Rectal smooth muscle tissue (tissue), 1 donor: ENCODE results near the gene HIVEP2.

ENCODE experiments used
- H3K27ac ChIP-seq: one replicate; pipeline ENCODE4 v1.7.0; 2013; ENCODE audit warnings: low read depth, low read length, inconsistent platforms
- H3K27me3 ChIP-seq: one replicate; pipeline ENCODE4 v1.7.0; 2013; ENCODE audit warnings: low read length; ENCODE audit not compliant: control insufficient read depth, insufficient read depth
- H3K36me3 ChIP-seq: one replicate; pipeline ENCODE4 v1.7.0; 2013; ENCODE audit warnings: low read length; ENCODE audit not compliant: control insufficient read depth, insufficient read depth
- H3K4me1 ChIP-seq: one replicate; pipeline ENCODE4 v1.7.0; 2013; ENCODE audit warnings: low read length; ENCODE audit not compliant: control insufficient read depth, insufficient read depth
- H3K4me3 ChIP-seq: one replicate; pipeline ENCODE4 v1.7.0; 2013; ENCODE audit warnings: low read length
- H3K9ac ChIP-seq: one replicate; pipeline ENCODE4 v1.7.0; 2013; ENCODE audit warnings: low read length

The HIVEP2 gene

GRCh38 chr6:142880201-142880600 lies 64.8 kb downstream of the HIVEP2 start:
- H3K27me3 ChIP-seq = no peaks in the 10 kb centered on the region
- no peaks in the 10 kb centered on the region for H3K36me3 ChIP-seq
- no peak overlapping the region for H3K27ac ChIP-seq
- no peak overlapping the region for H3K4me3 ChIP-seq
- H3K9ac ChIP-seq = no peak overlapping the region
- peaks cover 2% of the 10 kb centered on the region for H3K4me1 ChIP-seq

DNA sequence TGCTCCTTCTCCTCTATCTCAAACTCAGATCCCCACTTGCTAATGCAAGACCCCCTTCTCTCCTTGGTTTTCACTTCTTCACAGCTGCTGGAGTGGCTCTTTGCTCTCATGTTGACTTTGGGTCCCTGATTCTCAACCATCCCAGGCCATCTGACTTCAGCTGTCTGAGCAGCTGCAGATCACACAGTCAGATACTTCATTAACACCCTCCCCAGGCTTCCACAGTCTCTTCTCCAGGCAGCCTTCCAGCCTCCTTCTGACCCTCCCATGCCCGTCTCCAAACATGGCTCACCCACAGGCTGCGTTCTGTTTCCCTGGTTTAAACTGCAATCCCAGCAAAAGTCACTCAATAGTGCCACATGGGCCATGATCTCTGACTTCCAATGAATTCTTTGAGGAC lies 65.4 kb downstream of the HIVEP2 start:
- no peaks in the 10 kb centered on the region for H3K36me3 ChIP-seq
- H3K9ac ChIP-seq = no peak overlapping the region
- no peak overlapping the region for H3K27ac ChIP-seq
- H3K4me3 ChIP-seq = no peak overlapping the region
- peaks cover 2% of the 10 kb centered on the region for H3K4me1 ChIP-seq
- no peaks in the 10 kb centered on the region for H3K27me3 ChIP-seq

DNA sequence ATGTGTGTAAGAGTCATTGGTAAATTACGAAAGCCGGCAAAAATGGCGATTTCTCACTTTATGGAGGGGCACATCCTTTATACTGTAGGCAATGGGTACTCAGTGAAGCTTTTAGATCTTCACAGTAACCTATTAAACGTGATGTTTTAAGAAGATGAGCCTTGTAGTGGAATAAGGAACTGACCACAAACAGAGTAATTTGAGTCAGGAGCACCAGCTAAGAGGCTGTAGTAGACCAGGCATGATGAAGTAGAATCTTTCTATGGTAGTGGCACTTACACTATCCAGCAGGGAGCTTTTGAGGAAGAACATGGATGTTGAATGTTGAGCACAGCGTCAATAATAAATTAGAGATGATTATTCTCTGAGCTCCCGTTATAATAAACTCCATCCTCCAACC lies 65.9 kb downstream of the HIVEP2 start:
- Histone ChIP-seq H3K27me3 (no peaks in the 10 kb centered on the region), H3K9ac (no peak overlapping the region), H3K4me1 (no peaks in the 10 kb centered on the region), H3K36me3 (no peaks in the 10 kb centered on the region), H3K27ac (no peak overlapping the region), H3K4me3 (no peak overlapping the region)

GRCh38 chr6:142878407-142878806 lies 66.6 kb downstream of the HIVEP2 start:
- no peak overlapping the region for H3K9ac ChIP-seq
- no peaks in the 10 kb centered on the region for H3K4me1 ChIP-seq
- no peak overlapping the region for H3K4me3 ChIP-seq
- no peaks in the 10 kb centered on the region for H3K36me3 ChIP-seq
- H3K27me3 ChIP-seq = no peaks in the 10 kb centered on the region
- H3K27ac ChIP-seq = no peak overlapping the region

GRCh38 chr6:142874676-142875075 lies 70.3 kb downstream of the HIVEP2 start:
- Histone ChIP-seq H3K9ac (no peak overlapping the region), H3K27ac (no peak overlapping the region), H3K4me1 (no peaks in the 10 kb centered on the region), H3K36me3 (no peaks in the 10 kb centered on the region), H3K4me3 (no peak overlapping the region), H3K27me3 (no peaks in the 10 kb centered on the region)

GRCh38 chr6:142872376-142872775 lies 72.6 kb downstream of the HIVEP2 start:
- H3K9ac ChIP-seq = no peak overlapping the region
- H3K27me3 ChIP-seq = no peaks in the 10 kb centered on the region
- H3K27ac ChIP-seq = no peak overlapping the region
- H3K4me3 ChIP-seq = peak overlapping the region; percentile 12
- no peaks in the 10 kb centered on the region for H3K4me1 ChIP-seq
- no peaks in the 10 kb centered on the region for H3K36me3 ChIP-seq

DNA sequence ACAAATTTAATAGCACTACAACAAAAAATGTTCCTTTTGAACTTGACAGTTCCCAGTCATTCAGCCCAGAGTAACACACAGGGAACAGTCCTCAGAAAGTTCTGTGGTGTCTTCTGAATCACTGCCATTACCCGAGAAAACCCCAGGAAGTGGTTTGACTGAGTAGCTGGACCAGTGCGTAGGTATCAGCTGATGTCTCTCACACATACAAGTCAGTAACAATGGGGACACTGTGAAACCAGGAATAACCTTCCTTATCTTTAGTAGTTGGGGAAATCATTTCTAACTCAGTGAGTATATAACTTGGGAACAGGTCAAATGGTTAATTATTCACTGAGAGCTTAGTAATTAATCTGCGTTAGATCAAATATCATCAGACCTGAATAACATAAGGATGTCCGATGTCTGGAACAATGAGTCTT lies 73.1 kb downstream of the HIVEP2 start:
- H3K36me3 ChIP-seq = no peaks in the 10 kb centered on the region
- no peak overlapping the region for H3K27ac ChIP-seq
- H3K9ac ChIP-seq = no peak overlapping the region
- peak overlapping the region; percentile 12 for H3K4me3 ChIP-seq
- H3K27me3 ChIP-seq = no peaks in the 10 kb centered on the region
- H3K4me1 ChIP-seq = no peaks in the 10 kb centered on the region

- Histone ChIP-seq H3K4me1 (no peaks in the 10 kb centered on the region), H3K9ac (no peak overlapping the region), H3K27ac (no peak overlapping the region), H3K36me3 (no peaks in the 10 kb centered on the region), H3K27me3 (no peaks in the 10 kb centered on the region), H3K4me3 (no peak overlapping the region)
These were observed 74.1 kb downstream of the HIVEP2 start for GRCh38 chr6:142870787-142871415.

GRCh38 chr6:142868917-142869316 lies 76.1 kb downstream of the HIVEP2 start:
- no peak overlapping the region for H3K27ac ChIP-seq
- H3K9ac ChIP-seq = no peak overlapping the region
- H3K4me3 ChIP-seq = no peak overlapping the region
- H3K36me3 ChIP-seq = no peaks in the 10 kb centered on the region
- H3K4me1 ChIP-seq = no peaks in the 10 kb centered on the region
- H3K27me3 ChIP-seq = no peaks in the 10 kb centered on the region

- Histone ChIP-seq H3K27me3 (no peaks in the 10 kb centered on the region), H3K27ac (no peak overlapping the region), H3K4me1 (no peaks in the 10 kb centered on the region), H3K4me3 (no peak overlapping the region), H3K9ac (no peak overlapping the region), H3K36me3 (no peaks in the 10 kb centered on the region)
These were observed 76.8 kb downstream of the HIVEP2 start for GRCh38 chr6:142867988-142868812.

- no peak overlapping the region for H3K27ac ChIP-seq
- H3K4me1 ChIP-seq = no peaks in the 10 kb centered on the region
- no peak overlapping the region for H3K9ac ChIP-seq
- H3K27me3 ChIP-seq = no peaks in the 10 kb centered on the region
- no peak overlapping the region for H3K4me3 ChIP-seq
- H3K36me3 ChIP-seq = no peaks in the 10 kb centered on the region
These were observed 77.6 kb downstream of the HIVEP2 start for GRCh38 chr6:142867355-142867801.

GRCh38 chr6:142863981-142864380 lies 81.0 kb downstream of the HIVEP2 start:
- Histone ChIP-seq H3K27me3 (no peaks in the 10 kb centered on the region), H3K27ac (no peak overlapping the region), H3K4me1 (no peaks in the 10 kb centered on the region), H3K9ac (no peak overlapping the region), H3K4me3 (no peak overlapping the region), H3K36me3 (no peaks in the 10 kb centered on the region)

- no peak overlapping the region for H3K27ac ChIP-seq
- no peaks in the 10 kb centered on the region for H3K36me3 ChIP-seq
- no peaks in the 10 kb centered on the region for H3K4me1 ChIP-seq
These were observed 83.3 kb downstream of the HIVEP2 start for GRCh38 chr6:142861711-142862110.

More at GRCh38 chr6:142861711-142862110, 83.3 kb downstream of the HIVEP2 start:
- Histone ChIP-seq H3K9ac (no peak overlapping the region), H3K4me3 (no peak overlapping the region), H3K27me3 (no peaks in the 10 kb centered on the region)
